K562 (cell line): ENCODE measurements around the gene DRC3. TPM values are rescaled to one million over a fixed set of nuclear protein-coding genes. Genes with fewer than 3 reads are reported as not detected.

ENCODE experiments used
- ADNP ChIP-seq: fragments of 200-800 bp; sonication (Bioruptor generic); IDR thresholded peaks from 2 replicates; pipeline ENCODE4 v1.6.1; 2016; ENCODE audit warnings: missing genetic modification characterization, missing compliant biosample characterization
- CBFA2T2 ChIP-seq: fragments of 450-650 bp; conservative IDR thresholded peaks from 2 replicates; pipeline ENCODE4 v1.6.1; 2017; ENCODE audit warnings: mild to moderate bottlenecking
- CEBPB ChIP-seq: fragments of 450-650 bp; IDR thresholded peaks from 2 replicates; pipeline ENCODE4 v1.6.1; 2016; ENCODE audit warnings: missing genetic modification characterization, missing compliant biosample characterization
- CREB1 ChIP-seq, 2 experiments: sonication (generic) in 1 of 2; formaldehyde crosslinking in 1 of 2; IDR thresholded peaks; 2 replicates each; pipeline versions ENCODE4 v1.6.1 to v1.8.0; 2012 to 2022; ENCODE audit warnings: inconsistent platforms in 1 of 2, mild to moderate bottlenecking in 1 of 2, missing genetic modification reagents in 1 of 2, moderate library complexity in 1 of 2
- CREM ChIP-seq: IDR thresholded peaks from 2 replicates; pipeline ENCODE4 v1.6.1; 2014; ENCODE audit warnings: antibody characterized with exemption, low read depth
- CUX1 ChIP-seq: fragments of 200-800 bp; sonication (Bioruptor generic); IDR thresholded peaks from 2 replicates; pipeline ENCODE4 v1.6.1; 2016; ENCODE audit warnings: missing genetic modification characterization, missing compliant biosample characterization
- DLX4 ChIP-seq: fragments of 250-450 bp; sonication (Bioruptor Pico); IDR thresholded peaks from 2 replicates; pipeline ENCODE4 v1.6.1; 2021; ENCODE audit warnings: mild to moderate bottlenecking
- ETS2 ChIP-seq: IDR thresholded peaks from 2 replicates; pipeline ENCODE4 v1.6.1; 2016; ENCODE audit warnings: borderline replicate concordance, missing genetic modification characterization, mild to moderate bottlenecking, moderate library complexity, missing compliant biosample characterization; ENCODE audit not compliant: poor library complexity, severe bottlenecking
- GABPB1 ChIP-seq: sonication (generic); formaldehyde crosslinking; IDR thresholded peaks from 2 replicates; pipeline ENCODE4 v1.8.0; 2022; ENCODE audit warnings: mild to moderate bottlenecking, missing genetic modification reagents
- MEF2D ChIP-seq: conservative IDR thresholded peaks from 2 replicates; pipeline ENCODE4 v1.6.1; 2016; ENCODE audit warnings: low read depth, missing genetic modification characterization, missing compliant biosample characterization
- NCOA6 ChIP-seq: fragments of 450-650 bp; IDR thresholded peaks from 2 replicates; pipeline ENCODE4 v1.6.1; 2017; ENCODE audit warnings: mild to moderate bottlenecking
- NFATC3 ChIP-seq: fragments of 450-650 bp; IDR thresholded peaks from 2 replicates; pipeline ENCODE4 v1.6.1; 2017; ENCODE audit warnings: mild to moderate bottlenecking
- PYGO2 ChIP-seq: fragments of 450-650 bp; IDR thresholded peaks from 2 replicates; pipeline ENCODE4 v1.6.1; 2016; ENCODE audit warnings: mild to moderate bottlenecking, missing genetic modification characterization, moderate library complexity, missing compliant biosample characterization
- RBBP5 ChIP-seq: fragments of 200-600 bp; sonication (generic); IDR thresholded peaks from 2 replicates; pipeline ENCODE4 v1.6.1; 2012; ENCODE audit warnings: borderline replicate concordance, mild to moderate bottlenecking, low read length, control low read depth, inconsistent platforms; ENCODE audit not compliant: insufficient read depth, poor library complexity, severe bottlenecking
- TCF7L2 ChIP-seq: fragments of 150-350 bp; IDR thresholded peaks from 2 replicates; pipeline ENCODE4 v1.6.1; 2016; ENCODE audit warnings: low read depth, mild to moderate bottlenecking, low read length, moderate library complexity
- ZEB2 ChIP-seq: fragments of 450-650 bp; IDR thresholded peaks from 2 replicates; pipeline ENCODE4 v1.6.1; 2016
- ZNF551 ChIP-seq: fragments of 250-450 bp; sonication (Bioruptor Pico); IDR thresholded peaks from 2 replicates; pipeline ENCODE4 v1.5.0; 2021; ENCODE audit warnings: mild to moderate bottlenecking, moderate library complexity
- polyA plus RNA-seq, 8 experiments: library from polyadenylated mRNA; depleted of rRNA in 4 of 8; stranded (reverse) in 5 of 8; unstranded in 3 of 8; fragments of >200 nt; fragmentation: Nextera tagmentation in 2 of 8; fragmentation: Illumina TruSeq in 1 of 8; extraction: Ambion mirVana in 2 of 8; extraction: Trizol in 1 of 8; gene quantifications; 2 replicates each; pipeline versions ENCODE4 v1.2.1 to v1.2.3, GENCODE V29; 2011 to 2014; ENCODE audit warnings: inconsistent platforms in 1 of 8, missing spikeins in 1 of 8
- total RNA-seq, 7 experiments: library from RNA; depleted of rRNA in 6 of 7; stranded (reverse); fragments of >200 nt in 6 of 7; fragmentation: Illumina TruSeq in 2 of 7; extraction: Trizol in 2 of 7; gene quantifications; 2 replicates each; pipeline versions ENCODE4 v1.2.1 to v1.2.3, GENCODE V29; 2011 to 2021; ENCODE audit warnings: low replicate concordance in 1 of 7

The DRC3 gene
- total and polyA plus RNA-seq, 9 of the 15 experiments (the other 6 are each of a cell fraction or from before 2014, with no cell fraction given) = 0.10 to 0.84 (median 0.30) TPM; not detected in 3

- TF ChIP-seq CUX1 (CRISPR knock-in tag) = no peak
- TF ChIP-seq ZNF551 = no peak
- TF ChIP-seq MEF2D = no peak
- TF ChIP-seq CEBPB (tag) = no peak
- no peak for TF ChIP-seq ZEB2
- no peak for TF ChIP-seq DLX4 (CRISPR knock-in tag)
- TF ChIP-seq TCF7L2 = peak; percentile 87
- peak; percentile 97 for TF ChIP-seq CREM
- TF ChIP-seq ETS2 (tag) = no peak
- peak; percentile 96 for TF ChIP-seq CREB1 (IDR thresholded peaks at IDR 0.05)
- TF ChIP-seq CREB1 (CRISPR knock-in tag; IDR thresholded peaks at IDR 0.05) = peak; percentile 96
- TF ChIP-seq NFATC3 = no peak
- TF ChIP-seq CBFA2T2 = peak; percentile 72
- peak; percentile 86 for TF ChIP-seq GABPB1 (CRISPR knock-in tag)
- peak; percentile 87 for TF ChIP-seq RBBP5
- no peak for TF ChIP-seq PYGO2 (tag)
- TF ChIP-seq NCOA6 = no peak
- TF ChIP-seq ADNP (tag) = no peak
Measured at GRCh38 chr17:18038861-18039534, 66.3 kb downstream of the DRC3 start, which contains the start of the genes ATPAF2 and GID4 (continued).
